ENCODE measurements around the gene IMPA2. TPM values are rescaled to one million over a fixed set of nuclear protein-coding genes. Genes with fewer than 3 reads are reported as not detected.
"Not testable (repeated sequence)": the region's sequence is repeated elsewhere in the genome, so short reads cannot be mapped to it uniquely, and the experiment has no call there.

Gene IMPA2
- total RNA-seq, 1 donor from 2014 or later, result 8.6 TPM

- no peak for DNase-seq (ENCODE audit: low read depth in 2 of 2)
Observed at GRCh38 chr18:11962597-11962996, 18.7 kb upstream of the IMPA2 start.

GRCh38 chr18:11963991-11964484 is 17.3 kb upstream of the IMPA2 start:
- DNase-seq (ENCODE audit: low read depth in 2 of 2), result no peak

GRCh38 chr18:11969904-11970835 is 11.1 kb upstream of the IMPA2 start:
- no peak for DNase-seq (ENCODE audit: low read depth in 2 of 2)

GRCh38 chr18:11970836-11971226 is 10.5 kb upstream of the IMPA2 start:
- not testable (repeated sequence) for DNase-seq (ENCODE audit: low read depth in 2 of 2)

GRCh38 chr18:11972371-11973174 is 8.7 kb upstream of the IMPA2 start:
- DNase-seq (ENCODE audit: low read depth in 2 of 2), result no peak

- no peak for DNase-seq (ENCODE audit: low read depth in 2 of 2)
Observed at GRCh38 chr18:11974741-11975325, 6.5 kb upstream of the IMPA2 start.

- DNase-seq (ENCODE audit: low read depth in 2 of 2), result no peak
Observed at GRCh38 chr18:11975723-11976122, 5.6 kb upstream of the IMPA2 start.

- DNase-seq (ENCODE audit: low read depth in 2 of 2), result no peak
Observed at GRCh38 chr18:11976315-11977152, 4.8 kb upstream of the IMPA2 start.

- DNase-seq (ENCODE audit: low read depth in 2 of 2), result no peak
Observed at GRCh38 chr18:11977153-11977466, 4.2 kb upstream of the IMPA2 start.

- no peak for DNase-seq (ENCODE audit: low read depth in 2 of 2)
Observed at GRCh38 chr18:11978956-11979355, 2.4 kb upstream of the IMPA2 start.

GRCh38 chr18:11980163-11980493 is 1.2 kb upstream of the IMPA2 start:
- DNase-seq (ENCODE audit: low read depth in 2 of 2), result peak in 1 of 2 donors; percentile 2

- peak; percentile 93 to 96 for DNase-seq (ENCODE audit: low read depth in 2 of 2)
Observed at GRCh38 chr18:11980494-11981191, 664 bp upstream of the IMPA2 start.

- no peak for DNase-seq (ENCODE audit: low read depth in 2 of 2)
Observed at GRCh38 chr18:11981543-11982366, 448 bp downstream of the IMPA2 start.

- no peak for DNase-seq (ENCODE audit: low read depth in 2 of 2)
Observed at GRCh38 chr18:11982981-11983380, 1.7 kb downstream of the IMPA2 start.

- DNase-seq (ENCODE audit: low read depth in 2 of 2), result peak in 1 of 2 donors; percentile 12
Observed at GRCh38 chr18:11983592-11983991, 2.3 kb downstream of the IMPA2 start.

- DNase-seq (ENCODE audit: low read depth in 2 of 2), result no peak
Observed at GRCh38 chr18:11984091-11984490, 2.8 kb downstream of the IMPA2 start.

- no peak for DNase-seq (ENCODE audit: low read depth in 2 of 2)
Observed at GRCh38 chr18:11985586-11985985, 4.3 kb downstream of the IMPA2 start.

- no peak for DNase-seq (ENCODE audit: low read depth in 2 of 2)
Observed at GRCh38 chr18:11986061-11986460, 4.8 kb downstream of the IMPA2 start.

GRCh38 chr18:11987527-11987926 is 6.2 kb downstream of the IMPA2 start:
- no peak for DNase-seq (ENCODE audit: low read depth in 2 of 2)

- DNase-seq (ENCODE audit: low read depth in 2 of 2), result no peak
Observed at GRCh38 chr18:11989174-11989573, 7.9 kb downstream of the IMPA2 start.

Data from dermis microvascular lymphatic vessel endothelial cell (primary cell).